ENCODE results near the gene SLC35F1. TPM values are rescaled to one million over a fixed set of nuclear protein-coding genes. Genes with fewer than 3 reads are reported as not detected.

Gene SLC35F1
- total RNA-seq, 6 donors from 2014 or later: 0.11 to 0.15 (median 0.13) TPM; not detected in 3

GRCh38 chr6:118200160-118200559 lies 293.1 kb downstream of the SLC35F1 start:
- Histone ChIP-seq H3K4me3 (no peak overlapping the region), H3K27ac (no peak overlapping the region)
- 100% methylated on average over 1 of the region's 1 CpG for WGBS, 2 donors

GRCh38 chr6:118202517-118202916 lies 295.5 kb downstream of the SLC35F1 start:
- H3K4me1 ChIP-seq: no peaks in the 10 kb centered on the region
- WGBS, 2 donors: 76 to 86% methylated on average over 1 of the region's 1 CpG

More at GRCh38 chr6:118200160-118200559, 293.1 kb downstream of the SLC35F1 start:
- no peak for TF ChIP-seq POLR2AphosphoS5 (IDR thresholded peaks at IDR 0.05)
- H3K9me3 ChIP-seq: no peaks in the 10 kb centered on the region
- H3K4me1 ChIP-seq: no peaks in the 10 kb centered on the region
- no peak for ATAC-seq (ENCODE audit: low FRiP score in 2 of 2)
- H3K36me3 ChIP-seq: no peaks in the 10 kb centered on the region
- no peak for DNase-seq
- no peaks in the 10 kb centered on the region for H3K27me3 ChIP-seq

GRCh38 chr6:118203545-118203944 lies 296.5 kb downstream of the SLC35F1 start:
- no peaks in the 10 kb centered on the region for H3K4me1 ChIP-seq
- no peak for TF ChIP-seq POLR2AphosphoS5 (IDR thresholded peaks at IDR 0.05)
- no peaks in the 10 kb centered on the region for H3K27me3 ChIP-seq
- H3K36me3 ChIP-seq: no peaks in the 10 kb centered on the region
- H3K9me3 ChIP-seq: no peaks in the 10 kb centered on the region
- DNase-seq: no peak
- no peak overlapping the region for H3K27ac ChIP-seq
- no peak for ATAC-seq (ENCODE audit: low FRiP score in 2 of 2)
- H3K4me3 ChIP-seq: no peak overlapping the region

More at GRCh38 chr6:118202517-118202916, 295.5 kb downstream of the SLC35F1 start:
- H3K27me3 ChIP-seq: no peaks in the 10 kb centered on the region
- no peaks in the 10 kb centered on the region for H3K36me3 ChIP-seq
- H3K27ac ChIP-seq: no peak overlapping the region
- no peak for ATAC-seq (ENCODE audit: low FRiP score in 2 of 2)
- TF ChIP-seq EP300 (IDR thresholded peaks at IDR 0.05): no peak
- no peak for DNase-seq
- H3K9me3 ChIP-seq: no peaks in the 10 kb centered on the region
- H3K4me3 ChIP-seq: no peak overlapping the region

- TF ChIP-seq POLR2A (IDR thresholded peaks at IDR 0.05) (no peak), POLR2AphosphoS5 (IDR thresholded peaks at IDR 0.05) (no peak), CTCF (IDR thresholded peaks at IDR 0.05) (no peak), EP300 (IDR thresholded peaks at IDR 0.05) (no peak)
- Histone ChIP-seq H3K4me1 (no peaks in the 10 kb centered on the region), H3K9me3 (no peaks in the 10 kb centered on the region), H3K27me3 (no peaks in the 10 kb centered on the region), H3K36me3 (no peaks in the 10 kb centered on the region), H3K4me3 (no peak overlapping the region), H3K27ac (no peak overlapping the region)
- DNase-seq (no peak), ATAC-seq (ENCODE audit: low FRiP score in 2 of 2) (no peak)
- 69 to 77% methylated on average over 1 of the region's 1 CpG for WGBS, 2 donors
These were observed 299.2 kb downstream of the SLC35F1 start for GRCh38 chr6:118206221-118206620.

- Histone ChIP-seq H3K9me3 (no peaks in the 10 kb centered on the region), H3K36me3 (no peaks in the 10 kb centered on the region), H3K4me3 (no peak overlapping the region), H3K27ac (no peak overlapping the region), H3K27me3 (no peaks in the 10 kb centered on the region), H3K4me1 (no peaks in the 10 kb centered on the region)
- no peak for TF ChIP-seq POLR2A (IDR thresholded peaks at IDR 0.05)
- TF ChIP-seq POLR2AphosphoS5 (IDR thresholded peaks at IDR 0.05): no peak
- TF ChIP-seq EP300 (IDR thresholded peaks at IDR 0.05): no peak
- TF ChIP-seq CTCF (IDR thresholded peaks at IDR 0.05): no peak
- DNase-seq: peak in 1 of 2 donors; percentile 59
- WGBS, 2 donors: 96 to 97% methylated on average over 10 of the region's 10 CpGs
- ATAC-seq (ENCODE audit: low FRiP score in 2 of 2): no peak
These were observed 300.9 kb downstream of the SLC35F1 start for GRCh38 chr6:118207947-118208346.

GRCh38 chr6:118212451-118213173 lies 305.5 kb downstream of the SLC35F1 start:
- no peaks in the 10 kb centered on the region for H3K36me3 ChIP-seq
- no peak overlapping the region for H3K4me3 ChIP-seq
- no peaks in the 10 kb centered on the region for H3K4me1 ChIP-seq
- no peak overlapping the region for H3K27ac ChIP-seq
- WGBS, 2 donors: 89 to 94% methylated on average over 4 of the region's 4 CpGs
- DNase-seq (no peak), ATAC-seq (ENCODE audit: low FRiP score in 2 of 2) (no peak)
- no peaks in the 10 kb centered on the region for H3K9me3 ChIP-seq
- H3K27me3 ChIP-seq: no peaks in the 10 kb centered on the region
- no peak for TF ChIP-seq EP300 (IDR thresholded peaks at IDR 0.05)
- TF ChIP-seq POLR2A (IDR thresholded peaks at IDR 0.05): no peak
- TF ChIP-seq POLR2AphosphoS5 (IDR thresholded peaks at IDR 0.05): no peak
- TF ChIP-seq CTCF (IDR thresholded peaks at IDR 0.05): no peak

Data from upper lobe of left lung (tissue), 6 donors.